HCT116 (cell line): ENCODE data around the gene SLC13A4. TPM values are rescaled to one million over a fixed set of nuclear protein-coding genes. Genes with fewer than 3 reads are reported as not detected.

ENCODE experiments used
- ATAC-seq: fragments of 200-7000 bp; cut with Tn5 transposase; 2 replicates; pipeline ENCODE4 v1.9.1; 2020; ENCODE audit warnings: mild to moderate bottlenecking, moderate library complexity
- BruUV-seq: library from RNA; stranded (reverse); fragments of 400-500 nt; replicated peaks from 2 replicates; lab custom pipeline; 2021; lab: Mats Ljungman, UMichigan
- CTCF ChIA-PET: fragments of 300-600 bp; sonication (Branson Sonifier 250); formaldehyde crosslinking; loops from one replicate; lab custom pipeline; 2021; ENCODE audit warnings: antibody characterized with exemption; lab: Charles Lee
- POLR2A ChIA-PET: fragments of 300-600, 350-600 bp; sonication (Branson Sonifier 250); formaldehyde crosslinking; loops from one replicate; lab custom pipeline; 2021; ENCODE audit warnings: antibody characterized with exemption; lab: Charles Lee
- RAD21 ChIA-PET, 2 experiments: fragments of 300-600 bp; sonication (Branson Sonifier 250); formaldehyde crosslinking; loops; one replicate each; lab custom pipeline; 2023; ENCODE audit warnings: low total read pairs in 2 of 2; ENCODE audit not compliant: uncharacterized antibody in 2 of 2, unreplicated experiment in 2 of 2, low non-redundant PET in 1 of 2; lab: Charles Lee
- DNase-seq: peaks from one replicate; pipeline ENCODE4 v3.0.0-alpha.2; 2010; ENCODE audit warnings: low read depth, low spot score
- H2AFZ ChIP-seq: fragments of 200-600 bp; shearing (Covaris generic), sonication (generic); 2 replicates; pipeline ENCODE4 v1.6.1; 2017; ENCODE audit warnings: low read depth, mixed run types, mixed read lengths, antibody characterized with exemption, low read length; ENCODE audit not compliant: poor library complexity, severe bottlenecking
- H3K27ac ChIP-seq: 2 replicates; pipeline ENCODE4 v1.5.1; 2012; ENCODE audit warnings: low read depth, low read length
- H3K27me3 ChIP-seq: fragments of 200-600 bp; sonication (generic); 2 replicates; pipeline ENCODE4 v1.6.1; 2016; ENCODE audit warnings: mixed run types, low read length, mixed read lengths; ENCODE audit not compliant: insufficient read depth
- H3K36me3 ChIP-seq, 2 experiments: fragments of 200-500 bp in 1 of 2; fragments of 200-600 bp in 1 of 2; sonication (Bioruptor generic) in 1 of 2; sonication (generic) in 1 of 2; 2 replicates each; pipeline versions ENCODE4 v1.5.1 to v1.6.1; 2014 to 2016; ENCODE audit warnings: low read length in 2 of 2, inconsistent platforms in 1 of 2, mixed read lengths in 1 of 2, mixed run types in 1 of 2; ENCODE audit not compliant: insufficient read depth in 2 of 2, control insufficient read depth in 1 of 2
- H3K4me1 ChIP-seq, 2 experiments: fragments of 200-600 bp in 1 of 2; sonication (generic) in 1 of 2; 2 replicates each; pipeline versions ENCODE4 v1.5.1 to v1.6.1; 2012 to 2017; ENCODE audit warnings: low read length in 2 of 2, inconsistent platforms in 1 of 2, mild to moderate bottlenecking in 1 of 2, mixed read lengths in 1 of 2, mixed run types in 1 of 2, moderate library complexity in 1 of 2; ENCODE audit not compliant: insufficient read depth in 2 of 2, control insufficient read depth in 1 of 2
- H3K4me2 ChIP-seq: fragments of 200-600 bp; sonication (generic); 2 replicates; pipeline ENCODE4 v1.6.1; 2017; ENCODE audit warnings: mixed run types, low read length, mixed read lengths
- H3K4me3 ChIP-seq, 2 experiments: fragments of 200-600 bp in 1 of 2; sonication (generic) in 1 of 2; replicated peaks in 1 of 2; 2 replicates each; pipeline ENCODE4 v1.5.1; 2011 to 2016; ENCODE audit warnings: low read length in 2 of 2, control low read depth in 1 of 2, low read depth in 1 of 2, mild to moderate bottlenecking in 1 of 2, mixed read lengths in 1 of 2, mixed run types in 1 of 2
- H3K79me2 ChIP-seq: fragments of 200-600 bp; sonication (generic); 2 replicates; pipeline ENCODE4 v1.6.1; 2017; ENCODE audit warnings: mild to moderate bottlenecking, mixed run types, low read length, moderate library complexity, mixed read lengths; ENCODE audit not compliant: insufficient read depth
- H3K9ac ChIP-seq: fragments of 200-600 bp; sonication (generic); 2 replicates; pipeline ENCODE4 v1.6.1; 2016; ENCODE audit warnings: low read length, mixed read lengths
- H3K9me2 ChIP-seq: fragments of 200-600 bp; sonication (generic), shearing (Covaris generic); 2 replicates; pipeline ENCODE4 v1.6.1; 2017; ENCODE audit warnings: mixed run types, mild to moderate bottlenecking, moderate library complexity; ENCODE audit not compliant: insufficient read depth
- H3K9me3 ChIP-seq, 2 experiments: fragments of 200-500 bp in 1 of 2; fragments of 200-600 bp in 1 of 2; sonication (Bioruptor generic) in 1 of 2; sonication (generic) in 1 of 2; 2 replicates each; pipeline ENCODE4 v1.6.1; 2014 to 2017; ENCODE audit warnings: low read length in 2 of 2, mixed read lengths in 2 of 2, inconsistent platforms in 1 of 2, low read depth in 1 of 2, mild to moderate bottlenecking in 1 of 2, mixed run types in 1 of 2, moderate library complexity in 1 of 2; ENCODE audit not compliant: control insufficient read depth in 1 of 2, insufficient read depth in 1 of 2
- H4K20me1 ChIP-seq: fragments of 200-600 bp; sonication (generic), shearing (Covaris generic); 2 replicates; pipeline ENCODE4 v1.6.1; 2017; ENCODE audit warnings: mixed run types, mild to moderate bottlenecking, moderate library complexity; ENCODE audit not compliant: insufficient read depth
- ATF3 ChIP-seq: IDR thresholded peaks from 2 replicates; pipeline ENCODE4 v1.6.1; 2012
- CBX3 ChIP-seq: IDR thresholded peaks from 2 replicates; pipeline ENCODE4 v1.6.1; 2012; ENCODE audit warnings: low read depth
- CEBPB ChIP-seq: IDR thresholded peaks from 2 replicates; pipeline ENCODE4 v1.6.1; 2012; ENCODE audit warnings: low read depth
- CTCF ChIP-seq, 3 experiments: fragments of 200-600 bp in 1 of 3; sonication (generic) in 1 of 3; IDR thresholded peaks in 2 of 3; conservative IDR thresholded peaks in 1 of 3; 2 replicates each; pipeline ENCODE4 v1.5.1; 2012 to 2017; ENCODE audit warnings: low read depth in 2 of 3, low read length in 2 of 3, antibody characterized with exemption in 1 of 3, borderline replicate concordance in 1 of 3, control low read depth in 1 of 3, mild to moderate bottlenecking in 1 of 3, mixed read lengths in 1 of 3, mixed run types in 1 of 3, moderate library complexity in 1 of 3; ENCODE audit not compliant: insufficient read depth in 1 of 3
- EGR1 ChIP-seq: IDR thresholded peaks from 2 replicates; pipeline ENCODE4 v1.6.1; 2012; ENCODE audit warnings: low read depth
- ELF1 ChIP-seq: IDR thresholded peaks from 2 replicates; pipeline ENCODE4 v1.6.1; 2012; ENCODE audit warnings: low read depth, borderline replicate concordance
- EZH2 ChIP-seq: fragments of 200-600 bp; sonication (generic); IDR thresholded peaks from 2 replicates; pipeline ENCODE4 v1.6.1; 2017; ENCODE audit warnings: antibody characterized with exemption, mixed run types
- EZH2phosphoT487 ChIP-seq: fragments of 200-600 bp; IDR thresholded peaks from 2 replicates; pipeline ENCODE4 v1.6.1; 2018; ENCODE audit warnings: antibody characterized with exemption, borderline replicate concordance
- FOSL1 ChIP-seq: IDR thresholded peaks from 2 replicates; pipeline ENCODE4 v1.6.1; 2012; ENCODE audit warnings: low read depth
- JUND ChIP-seq: IDR thresholded peaks from 2 replicates; pipeline ENCODE4 v1.6.1; 2012
- POLR2A ChIP-seq: IDR thresholded peaks from 2 replicates; pipeline ENCODE4 v1.7.0; 2011; ENCODE audit warnings: borderline replicate concordance; ENCODE audit not compliant: insufficient read depth, insufficient read length; ENCODE audit errors: extremely low read depth
- POLR2AphosphoS5 ChIP-seq: IDR thresholded peaks from 2 replicates; pipeline ENCODE4 v1.6.1; 2011; ENCODE audit warnings: mild to moderate bottlenecking, low read depth, low read length, moderate library complexity
- RAD21 ChIP-seq: IDR thresholded peaks from 2 replicates; pipeline ENCODE4 v1.6.1; 2012; ENCODE audit warnings: low read depth, mild to moderate bottlenecking
- SIN3A ChIP-seq: IDR thresholded peaks from 2 replicates; pipeline ENCODE4 v1.6.1; 2012; ENCODE audit warnings: low read depth
- SP1 ChIP-seq: IDR thresholded peaks from 2 replicates; pipeline ENCODE4 v1.6.1; 2012; ENCODE audit warnings: low read depth
- SRF ChIP-seq: IDR thresholded peaks from 2 replicates; pipeline ENCODE4 v1.6.1; 2012; ENCODE audit warnings: low read depth
- YY1 ChIP-seq: IDR thresholded peaks from 2 replicates; pipeline ENCODE4 v1.6.1; 2011; ENCODE audit warnings: low read length, low read depth, moderate library complexity, mild to moderate bottlenecking; ENCODE audit not compliant: insufficient replicate concordance; ENCODE audit errors: extremely low read depth
- ZFX ChIP-seq: fragments of 450-650 bp; IDR thresholded peaks from 2 replicates; pipeline ENCODE4 v1.6.1; 2017
- ZNF274 ChIP-seq: fragments of 200-500 bp; sonication (Bioruptor generic); IDR thresholded peaks from 2 replicates; pipeline ENCODE4 v1.6.1; 2014; ENCODE audit warnings: mild to moderate bottlenecking, low read depth, low read length, inconsistent platforms
- intact Hi-C: fragments of 100-400 bp; cut with micrococcal nuclease; formaldehyde crosslinking; loops from 2 replicates; pipeline ENCODE4 v1.10.0; 2022
- total RNA-seq: library from RNA; stranded (reverse); gene quantifications from one replicate; pipeline ENCODE4 v1.2.1, GENCODE V29; 2021; ENCODE audit not compliant: unreplicated experiment
- TF ChIP-seq, protein P1 (sequence below): IDR thresholded peaks from 2 replicates; pipeline ENCODE4 v1.6.1; 2012; ENCODE audit warnings: low read depth
- TF ChIP-seq, protein P2 (sequence below): IDR thresholded peaks from 2 replicates; pipeline ENCODE4 v1.6.1; 2012

The SLC13A4 gene
- total RNA-seq, 1 experiment from 2014 or later, result 0.30 TPM

DNA sequence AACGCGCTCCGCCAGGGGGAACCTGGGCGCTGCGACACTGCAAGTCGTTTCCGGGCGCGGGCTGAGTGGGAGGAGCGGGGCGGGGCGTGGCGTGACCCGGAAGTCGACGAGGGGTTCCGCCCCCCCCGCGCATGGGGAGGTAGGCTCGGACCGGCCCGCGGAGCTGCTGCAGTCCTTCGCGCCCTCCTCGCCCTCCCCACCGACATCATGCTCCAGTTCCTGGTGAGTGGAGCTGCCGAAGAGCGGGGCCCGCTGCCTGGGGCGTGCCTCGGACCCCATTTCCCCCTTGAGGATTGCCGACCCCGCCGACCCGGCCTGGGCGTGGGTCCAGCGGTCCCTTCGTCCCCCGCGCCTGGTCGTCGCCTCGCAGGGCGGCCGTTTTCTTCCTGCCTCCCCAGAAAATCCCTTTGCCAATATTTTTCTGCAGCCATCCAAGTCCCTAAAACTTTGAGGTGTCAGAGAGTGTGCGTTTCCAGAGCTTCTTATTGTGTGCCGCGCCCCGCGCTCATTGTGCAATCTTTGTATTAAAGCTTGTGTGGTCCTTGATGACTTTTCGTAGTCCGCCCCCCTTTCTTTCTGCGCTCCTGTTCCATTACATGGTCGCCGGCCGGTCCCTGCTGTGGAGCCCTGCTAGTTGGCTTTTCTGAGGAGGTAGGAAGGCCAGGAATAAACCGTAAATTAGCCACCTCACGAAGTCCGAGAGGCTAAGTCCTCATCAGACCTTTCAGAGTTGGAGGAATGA, 65.4 kb downstream of the SLC13A4 start, which contains the start of gene STMP1:
Gene STMP1, plus strand, starts transcription at position 142 of the 742 bp plus-strand sequence.
- peak; percentile 87 for ATAC-seq
- intact Hi-C loops, result loop anchor here (2.0 kb wide), 2 partner anchors 82 to 314 kb away; partner anchors contain the start of gene MTPN
- peak; percentile 69 for TF ChIP-seq RAD21
- TF ChIP-seq EZH2phosphoT487, result no peak
- TF ChIP-seq FOSL1, result no peak; the same call in none of the 2 replicates
- peak; percentile 78 for TF ChIP-seq YY1
- no peak for TF ChIP-seq JUND
- peak; percentile 92 for TF ChIP-seq EGR1
- TF ChIP-seq ZNF274, result no peak
- peak; percentile 77 for TF ChIP-seq SP1
- no peak for TF ChIP-seq EZH2
- peak; percentile 71 for TF ChIP-seq ZFX
- TF ChIP-seq POLR2A, result peak; percentile 89
- TF ChIP-seq, protein P1, sequence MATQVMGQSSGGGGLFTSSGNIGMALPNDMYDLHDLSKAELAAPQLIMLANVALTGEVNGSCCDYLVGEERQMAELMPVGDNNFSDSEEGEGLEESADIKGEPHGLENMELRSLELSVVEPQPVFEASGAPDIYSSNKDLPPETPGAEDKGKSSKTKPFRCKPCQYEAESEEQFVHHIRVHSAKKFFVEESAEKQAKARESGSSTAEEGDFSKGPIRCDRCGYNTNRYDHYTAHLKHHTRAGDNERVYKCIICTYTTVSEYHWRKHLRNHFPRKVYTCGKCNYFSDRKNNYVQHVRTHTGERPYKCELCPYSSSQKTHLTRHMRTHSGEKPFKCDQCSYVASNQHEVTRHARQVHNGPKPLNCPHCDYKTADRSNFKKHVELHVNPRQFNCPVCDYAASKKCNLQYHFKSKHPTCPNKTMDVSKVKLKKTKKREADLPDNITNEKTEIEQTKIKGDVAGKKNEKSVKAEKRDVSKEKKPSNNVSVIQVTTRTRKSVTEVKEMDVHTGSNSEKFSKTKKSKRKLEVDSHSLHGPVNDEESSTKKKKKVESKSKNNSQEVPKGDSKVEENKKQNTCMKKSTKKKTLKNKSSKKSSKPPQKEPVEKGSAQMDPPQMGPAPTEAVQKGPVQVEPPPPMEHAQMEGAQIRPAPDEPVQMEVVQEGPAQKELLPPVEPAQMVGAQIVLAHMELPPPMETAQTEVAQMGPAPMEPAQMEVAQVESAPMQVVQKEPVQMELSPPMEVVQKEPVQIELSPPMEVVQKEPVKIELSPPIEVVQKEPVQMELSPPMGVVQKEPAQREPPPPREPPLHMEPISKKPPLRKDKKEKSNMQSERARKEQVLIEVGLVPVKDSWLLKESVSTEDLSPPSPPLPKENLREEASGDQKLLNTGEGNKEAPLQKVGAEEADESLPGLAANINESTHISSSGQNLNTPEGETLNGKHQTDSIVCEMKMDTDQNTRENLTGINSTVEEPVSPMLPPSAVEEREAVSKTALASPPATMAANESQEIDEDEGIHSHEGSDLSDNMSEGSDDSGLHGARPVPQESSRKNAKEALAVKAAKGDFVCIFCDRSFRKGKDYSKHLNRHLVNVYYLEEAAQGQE, result no peak
- TF ChIP-seq ELF1, result peak; percentile 72
- no peak; the same call in 1 of the 2 replicates for TF ChIP-seq SRF
- TF ChIP-seq CTCF (IDR thresholded peaks at IDR 0.05 in 2 of 3, conservative IDR thresholded peaks at IDR 0.05 in 1 of 3; ENCODE audit: borderline replicate concordance in 1 of 3, insufficient read depth in 1 of 3, low read depth in 2 of 3, low read length in 2 of 3), result peak in 2 of 3 experiments; percentile 49 to 52; a peak in 4 of 6 replicates
- peak; percentile 74 for TF ChIP-seq CEBPB
- TF ChIP-seq POLR2AphosphoS5, result peak; percentile 95
- TF ChIP-seq SIN3A, result peak; percentile 95
- TF ChIP-seq, protein P2, sequence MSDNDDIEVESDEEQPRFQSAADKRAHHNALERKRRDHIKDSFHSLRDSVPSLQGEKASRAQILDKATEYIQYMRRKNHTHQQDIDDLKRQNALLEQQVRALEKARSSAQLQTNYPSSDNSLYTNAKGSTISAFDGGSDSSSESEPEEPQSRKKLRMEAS, result peak; percentile 96
- peak; percentile 91 for TF ChIP-seq CBX3
- no peak for TF ChIP-seq ATF3

More for the DNA sequence above, 65.4 kb downstream of the SLC13A4 start, which contains the start of gene STMP1:
- BruUV-seq, result TSS peak; percentile 51
- Histone ChIP-seq H3K27ac (peak within 1 kb of the TSS; percentile 71), H3K9me2 (no peaks in the 10 kb centered on the region), H3K4me3 (peak within 1 kb of the TSS; percentile 90 to 95), H3K9me3 (no peaks in the 10 kb centered on the region), H3K9ac (peak within 1 kb of the TSS; percentile 99), H4K20me1 (no peaks in the 10 kb centered on the region), H3K4me1 (peaks cover 3 to 22% of the 10 kb centered on the region in 2 experiments; a peak in 1 of 4 replicates), H3K27me3 (no peaks in the 10 kb centered on the region), H3K79me2 (peaks cover 50% of the 10 kb centered on the region), H2AFZ (peak within 1 kb of the TSS; percentile 82), H3K4me2 (peak within 1 kb of the TSS; percentile 89), H3K36me3 (no peaks in the 10 kb centered on the region)
- DNase-seq, result peak; percentile 85
- POLR2A ChIA-PET, result interaction anchor here (0.7 to 3.0 kb wide), 8 partner anchors 8 to 82 kb away, joined by 3 to 11 read pairs (median 3); no protein-coding TSS in a partner anchor
- CTCF ChIA-PET, result interaction anchor here (0.9 to 3.4 kb wide), 4 partner anchors 10 to 382 kb away, joined by 3 to 12 read pairs (median 4); no protein-coding TSS in a partner anchor
- RAD21 ChIA-PET, result no interaction called here
